GM21360 (cell line): ENCODE data around the gene CTNND2.
"Not testable (repeated sequence)": the region's sequence is repeated elsewhere in the genome, so short reads cannot be mapped to it uniquely, and the experiment has no call there.

Experiments
- ATAC-seq: cut with Tn5 transposase; IDR thresholded peaks from one replicate; pipeline ENCODE4 v1.9.1; 2021; ENCODE audit warnings: mild to moderate bottlenecking, moderate library complexity; ENCODE audit not compliant: unreplicated experiment

The CTNND2 gene

DNA sequence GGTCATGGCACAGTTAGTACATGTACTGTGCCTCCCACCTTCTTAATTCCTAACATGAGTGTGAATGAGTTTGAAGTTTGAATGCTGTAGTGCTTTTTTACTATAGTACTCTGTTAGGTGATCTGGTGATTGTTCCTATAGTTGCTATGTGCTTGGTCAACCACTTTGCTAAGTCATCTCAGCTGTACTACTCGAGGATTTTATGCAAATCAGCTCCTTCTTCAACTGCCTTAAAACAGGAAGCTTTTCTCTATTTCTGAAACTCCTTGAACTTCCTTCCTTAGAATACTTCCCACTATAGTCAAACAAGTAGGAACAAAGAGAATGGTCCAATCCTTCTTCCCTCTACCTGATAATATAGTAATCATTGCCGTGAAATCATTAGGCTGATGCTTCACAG is 219.6 kb downstream of the CTNND2 start:
- ATAC-seq: no peak

DNA sequence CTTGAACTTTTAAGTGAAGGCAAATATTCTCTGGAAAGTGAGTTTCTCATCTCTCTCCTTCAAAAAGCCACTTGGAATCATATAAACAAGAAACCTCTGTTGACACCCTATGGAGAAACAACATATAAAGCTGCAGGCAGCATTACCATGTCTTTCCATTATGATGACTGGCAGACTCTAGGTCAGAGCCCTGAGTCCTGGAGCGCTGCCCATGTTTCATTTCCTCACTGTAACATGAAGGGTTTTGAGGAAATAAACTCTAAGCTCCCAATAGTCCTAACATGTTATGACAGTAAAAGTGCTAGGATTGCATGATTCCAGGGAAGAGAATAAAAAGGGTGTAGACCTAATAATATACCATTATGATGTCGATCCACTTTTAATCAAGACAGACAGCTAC is 220.6 kb downstream of the CTNND2 start:
- ATAC-seq: no peak

DNA sequence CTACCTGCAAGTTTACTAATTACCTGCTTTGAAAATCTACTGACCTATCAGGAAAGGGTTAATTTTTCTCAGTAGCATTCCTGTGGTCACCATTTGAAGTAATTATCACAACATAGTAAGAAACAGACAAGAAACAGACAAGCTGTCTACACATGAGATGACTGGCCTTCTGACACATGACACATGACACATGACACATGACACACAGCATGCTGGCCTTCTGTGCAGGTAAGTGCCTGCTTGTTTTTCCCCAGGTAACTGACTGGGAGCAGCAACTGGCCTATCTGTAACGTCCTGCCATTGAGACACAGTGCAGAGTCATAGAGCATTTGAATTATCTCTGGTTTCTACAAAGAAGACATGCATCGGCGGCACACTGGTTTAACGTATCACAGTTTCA is 222.4 kb downstream of the CTNND2 start:
- no peak for ATAC-seq

DNA sequence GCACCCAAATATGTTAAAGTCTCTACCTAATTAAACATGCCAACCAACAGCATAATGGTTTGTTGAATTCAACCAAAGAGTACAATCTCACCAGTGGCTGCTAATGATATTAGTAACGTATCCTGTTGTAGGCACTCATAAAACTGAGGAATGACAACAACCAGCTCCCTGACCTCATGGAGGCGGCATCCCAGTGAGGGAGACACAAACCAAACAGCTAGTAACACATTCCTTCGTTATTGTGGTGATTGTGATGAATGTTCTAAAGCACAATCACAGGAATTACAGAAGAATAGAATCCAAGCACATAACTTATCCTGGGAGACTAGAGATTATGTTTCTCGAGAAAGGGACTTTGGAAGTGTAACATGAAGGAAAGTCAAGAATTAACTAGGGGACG is 224.6 kb downstream of the CTNND2 start:
- no peak for ATAC-seq

DNA sequence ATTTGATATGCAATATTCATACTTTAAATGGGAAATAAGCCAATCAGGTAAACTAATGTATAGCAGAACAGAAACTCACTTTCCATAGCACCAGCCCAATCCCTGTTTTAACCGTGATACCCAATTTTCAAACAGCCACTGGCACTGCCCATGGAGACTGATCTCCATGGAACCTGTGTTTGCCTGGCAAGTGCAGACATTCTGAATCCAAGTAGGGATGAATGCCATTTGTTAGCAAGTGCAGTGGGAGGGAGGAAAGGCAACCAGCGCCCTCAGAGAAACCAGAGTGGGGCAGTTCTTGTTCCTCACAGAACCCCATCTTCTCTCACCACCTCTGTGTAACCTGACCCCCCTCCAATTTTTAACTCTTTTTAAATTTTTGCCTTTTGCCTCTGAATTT is 229.1 kb downstream of the CTNND2 start:
- no peak for ATAC-seq

DNA sequence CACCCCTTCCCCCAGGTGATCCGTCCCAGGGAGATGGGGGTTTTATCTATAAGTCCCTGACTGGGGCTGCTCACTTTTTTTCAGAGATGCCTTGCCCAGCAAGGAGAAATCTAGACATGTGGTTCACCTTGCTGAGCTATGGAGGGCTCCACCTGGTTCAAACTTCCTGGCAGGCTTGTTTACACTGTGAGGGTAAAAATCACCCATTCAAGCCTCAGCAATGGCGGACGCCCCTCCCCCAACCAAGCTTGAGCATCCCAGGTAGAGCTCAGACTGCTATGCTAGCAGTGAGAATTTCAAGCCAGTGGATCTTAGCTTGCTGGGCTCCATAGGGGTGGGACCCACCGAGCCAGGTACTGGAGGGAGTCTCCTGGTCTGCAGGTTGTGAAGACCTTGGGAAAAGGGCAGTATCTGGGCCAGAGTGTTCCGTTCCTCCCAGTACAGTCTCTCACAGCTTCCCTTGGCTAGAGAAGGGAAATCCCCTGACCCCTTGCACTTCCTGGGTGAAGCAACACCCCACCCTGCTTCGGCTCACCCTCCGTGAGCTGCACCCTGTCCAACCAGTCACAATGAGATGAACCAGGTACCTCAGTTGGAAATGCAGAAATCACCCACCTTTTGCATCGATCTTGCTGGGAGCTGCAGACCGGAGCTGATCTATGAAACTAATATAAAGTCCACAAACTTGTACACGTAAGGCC is 231.7 kb downstream of the CTNND2 start:
- ATAC-seq: no peak

DNA sequence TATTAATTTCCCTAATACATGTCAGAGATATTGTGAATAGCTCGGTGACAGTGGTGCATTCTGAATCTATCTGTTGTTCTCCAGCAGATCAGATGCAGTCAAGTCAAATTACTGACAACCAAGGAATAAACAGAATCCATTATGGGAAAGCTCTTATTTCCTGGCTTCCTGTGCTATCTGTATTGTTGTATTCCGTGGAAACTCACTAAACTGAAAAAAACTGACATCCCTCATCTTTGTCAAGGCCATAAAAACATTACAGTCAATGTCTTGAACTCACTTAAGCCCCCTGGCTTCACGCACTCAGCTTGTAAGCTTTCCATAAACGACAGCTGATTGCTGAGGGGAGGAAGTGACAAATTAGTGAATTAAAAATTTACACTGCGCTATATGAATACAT is 245.9 kb downstream of the CTNND2 start:
- no peak for ATAC-seq

DNA sequence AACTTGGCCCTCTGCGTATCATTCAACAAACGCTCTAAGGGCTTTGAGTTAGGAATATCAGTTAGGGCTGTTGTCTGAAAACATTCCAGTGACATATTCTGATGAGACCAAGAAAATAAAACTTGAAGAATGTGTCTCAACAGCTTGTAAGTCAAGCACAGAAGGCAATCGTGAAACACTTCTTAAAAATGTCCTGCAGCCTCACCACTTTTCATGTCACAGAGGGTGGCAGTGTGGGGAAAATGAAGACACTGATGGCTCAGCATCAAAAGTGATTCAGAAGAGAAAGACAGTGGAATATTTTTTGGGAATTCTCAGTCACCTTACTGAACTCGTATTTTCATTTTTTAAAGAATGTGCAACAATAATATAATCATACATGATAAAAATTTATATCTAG is 247.3 kb downstream of the CTNND2 start:
- no peak for ATAC-seq

DNA sequence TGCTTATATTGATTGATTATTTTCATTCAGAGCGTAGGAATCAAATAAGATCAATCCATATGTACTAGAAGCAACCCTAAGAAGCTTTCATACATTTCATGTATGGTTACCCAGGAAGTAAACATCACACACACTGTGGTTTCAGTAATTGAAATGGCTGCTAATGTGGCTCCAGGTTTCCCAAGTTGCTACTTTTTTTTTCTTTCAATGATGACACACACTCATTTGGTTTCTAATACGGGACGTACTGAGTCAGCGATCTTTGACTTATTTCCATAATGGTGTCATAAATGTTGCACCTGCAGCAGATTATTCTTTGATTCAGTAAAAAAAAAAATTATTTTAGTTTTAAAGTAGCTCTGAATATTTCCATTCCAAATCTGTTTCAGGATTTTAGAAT is 248.6 kb downstream of the CTNND2 start:
- ATAC-seq: no peak

DNA sequence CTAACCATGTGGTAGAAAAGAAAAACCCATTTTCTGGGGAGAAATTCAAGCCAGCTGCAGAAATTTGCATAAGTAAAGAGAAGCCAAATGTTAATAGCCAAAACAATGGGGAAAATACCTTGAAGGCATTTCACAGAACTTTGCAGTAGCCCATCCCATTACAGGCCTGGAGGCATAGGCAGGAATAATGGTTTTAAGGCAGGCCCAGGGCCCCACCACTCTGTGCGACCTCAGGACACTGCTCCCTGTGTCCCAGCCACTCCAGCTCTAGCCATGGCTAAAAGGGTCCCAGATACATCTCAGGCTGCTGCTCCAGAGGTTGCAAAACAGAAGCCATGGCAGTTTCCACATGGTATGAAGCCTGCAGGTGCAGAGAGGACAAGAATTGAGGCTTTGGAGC is 253.3 kb downstream of the CTNND2 start:
- ATAC-seq: no peak

DNA sequence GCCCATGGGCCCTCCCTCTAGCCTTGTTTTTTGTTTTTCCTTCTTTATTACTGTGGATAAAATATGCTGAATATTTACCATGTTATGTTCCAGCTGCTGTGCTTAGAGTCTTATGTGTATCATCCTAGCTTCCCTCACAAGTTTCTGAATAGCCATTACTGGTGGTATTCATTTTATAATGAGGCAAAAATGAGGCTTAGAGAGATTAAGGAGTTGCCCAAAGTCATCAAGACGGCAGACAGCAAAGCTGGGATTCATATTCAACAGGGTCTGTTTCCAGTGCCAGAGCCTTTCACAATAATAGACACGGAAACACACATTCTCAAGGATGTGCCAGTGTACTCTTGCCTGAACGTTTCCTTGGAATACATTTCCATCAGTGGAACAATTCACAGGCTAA is 258.1 kb downstream of the CTNND2 start:
- ATAC-seq: no peak

DNA sequence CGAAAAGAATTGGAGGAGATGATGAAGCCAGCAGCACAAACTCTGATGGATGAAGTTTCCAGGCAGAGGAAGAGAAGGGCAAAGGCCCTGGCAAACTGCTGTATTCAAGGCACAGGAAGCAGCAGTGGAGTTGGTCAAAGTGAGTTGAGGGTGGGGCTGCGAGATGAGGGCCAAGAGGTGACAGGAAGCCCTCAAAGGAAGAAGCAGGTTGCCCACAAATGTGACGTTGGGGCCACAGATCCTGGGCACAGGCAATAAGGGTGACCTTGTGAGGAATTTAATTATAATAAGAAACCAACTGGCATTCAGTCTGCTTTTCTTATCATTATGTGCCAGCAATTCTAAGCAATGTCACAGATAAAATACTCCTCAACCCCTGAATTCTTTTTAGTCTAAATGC is 261.8 kb downstream of the CTNND2 start:
- ATAC-seq: no peak

DNA sequence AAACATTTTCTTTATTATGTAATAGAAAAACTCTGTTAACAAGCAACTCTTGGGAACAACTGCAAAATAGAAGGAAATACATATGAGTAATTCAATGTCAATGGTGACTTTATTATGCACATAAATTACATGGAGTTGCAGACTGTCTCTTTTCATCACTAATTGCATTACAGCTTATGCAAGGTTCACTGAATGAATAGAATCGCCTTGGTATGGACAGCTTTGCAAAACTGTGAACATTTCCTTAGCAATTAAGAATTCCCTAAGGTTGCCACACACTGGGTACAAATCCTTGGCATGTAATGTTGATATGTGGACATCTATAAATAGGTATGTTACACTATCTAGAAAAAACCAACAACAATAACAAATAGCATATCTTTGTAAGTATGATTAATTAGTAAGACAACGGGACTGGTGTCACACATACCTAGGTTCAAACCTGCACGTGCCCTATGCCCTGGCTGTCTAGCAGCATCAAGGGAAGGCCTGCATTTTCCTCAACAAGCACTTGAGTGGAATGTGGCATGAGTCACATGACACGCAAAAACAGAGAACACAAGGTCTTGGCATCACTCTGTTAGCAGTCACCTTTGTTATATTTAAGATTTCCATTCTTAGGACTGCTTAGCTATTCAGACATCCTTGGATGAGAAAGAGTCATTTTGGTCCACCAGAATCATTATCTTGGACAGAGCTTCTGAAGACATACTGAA is 263.9 kb downstream of the CTNND2 start:
- ATAC-seq: no peak

DNA sequence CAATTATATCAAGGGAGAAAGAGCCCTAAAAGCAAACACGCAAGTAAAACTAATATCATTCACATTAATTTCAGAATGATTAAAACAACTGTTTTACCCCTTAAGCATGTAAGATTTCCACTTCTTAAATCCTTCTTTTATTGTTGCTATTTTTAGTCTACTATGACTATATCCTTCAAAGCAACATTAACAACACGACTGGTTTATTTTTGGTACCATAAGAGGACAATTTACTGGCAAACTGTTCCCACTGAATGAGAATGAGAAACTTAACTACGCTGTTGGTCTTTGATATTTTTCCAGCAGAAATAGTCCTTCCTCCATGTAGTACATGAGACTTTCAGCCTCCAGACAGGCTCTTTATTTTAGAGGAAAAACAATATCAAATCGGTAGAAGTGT is 281.5 kb downstream of the CTNND2 start:
- ATAC-seq: no peak

DNA sequence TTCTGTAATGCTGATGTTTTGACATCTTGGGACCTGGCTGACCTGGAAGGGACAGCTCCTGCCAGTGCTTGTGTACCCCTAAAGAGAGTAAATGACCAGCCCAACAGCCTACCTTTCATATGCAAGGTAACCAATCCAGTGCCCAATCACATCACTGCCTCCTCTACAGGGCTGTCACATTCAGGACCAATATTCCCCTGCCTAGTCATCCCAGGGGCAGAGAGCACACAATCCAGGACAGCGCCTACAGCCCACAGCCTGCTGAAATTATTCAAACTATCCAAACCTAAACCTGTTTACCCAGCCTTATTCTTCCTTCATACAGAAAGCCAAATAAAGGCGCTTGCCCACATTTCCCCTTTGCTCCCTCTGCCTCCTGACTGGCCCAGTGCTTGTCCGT is 284.1 kb downstream of the CTNND2 start:
- ATAC-seq: no peak

DNA sequence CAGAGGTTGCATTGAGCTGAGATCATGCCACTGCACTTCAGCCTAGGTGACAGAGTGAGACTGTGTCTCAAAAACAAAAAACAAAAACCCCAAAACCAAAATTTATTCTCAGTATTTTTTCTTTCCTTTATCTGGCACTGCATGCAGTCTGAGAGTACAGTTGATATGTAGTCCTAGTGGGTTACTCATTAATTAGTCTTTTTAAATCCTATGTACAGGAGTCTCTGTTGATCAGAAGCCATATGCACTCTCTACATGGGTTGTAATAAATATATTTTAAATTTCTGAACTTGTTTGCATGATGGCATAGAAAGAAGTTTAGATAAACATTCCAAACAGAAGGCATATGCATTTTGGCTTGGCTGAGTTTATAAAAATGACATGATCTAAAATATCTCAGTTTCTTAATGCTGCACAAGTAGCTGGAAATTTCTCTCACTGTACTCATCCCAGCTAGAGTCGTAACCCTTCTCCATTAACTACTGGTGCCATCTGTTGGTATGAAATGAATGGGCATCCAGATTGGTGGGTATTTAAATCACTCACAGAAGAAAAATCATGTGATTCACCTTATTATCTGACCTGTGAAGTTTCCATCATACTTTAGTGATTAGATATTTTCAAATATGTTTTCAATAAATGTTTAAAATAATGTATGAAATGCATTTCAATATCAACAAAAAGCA is 284.8 kb downstream of the CTNND2 start:
- ATAC-seq: no peak

DNA sequence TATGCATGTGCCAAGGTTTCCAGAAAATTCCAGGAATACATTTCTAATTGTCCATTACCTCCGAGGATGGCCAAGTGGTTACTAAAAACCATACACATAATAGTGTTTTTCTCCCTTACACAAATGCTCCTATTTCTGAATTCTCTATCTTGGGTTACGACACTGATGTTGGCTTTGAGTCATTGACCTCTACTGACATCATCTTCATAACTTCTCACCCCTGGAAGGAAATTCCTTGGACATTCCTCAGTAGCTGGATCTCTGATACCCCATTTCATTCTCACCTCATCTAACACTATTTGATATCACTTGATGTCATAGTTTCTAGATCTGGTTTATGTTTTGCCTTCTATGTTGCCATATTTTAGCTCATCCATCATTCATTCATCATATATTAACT is 287.2 kb downstream of the CTNND2 start:
- no peak for ATAC-seq

DNA sequence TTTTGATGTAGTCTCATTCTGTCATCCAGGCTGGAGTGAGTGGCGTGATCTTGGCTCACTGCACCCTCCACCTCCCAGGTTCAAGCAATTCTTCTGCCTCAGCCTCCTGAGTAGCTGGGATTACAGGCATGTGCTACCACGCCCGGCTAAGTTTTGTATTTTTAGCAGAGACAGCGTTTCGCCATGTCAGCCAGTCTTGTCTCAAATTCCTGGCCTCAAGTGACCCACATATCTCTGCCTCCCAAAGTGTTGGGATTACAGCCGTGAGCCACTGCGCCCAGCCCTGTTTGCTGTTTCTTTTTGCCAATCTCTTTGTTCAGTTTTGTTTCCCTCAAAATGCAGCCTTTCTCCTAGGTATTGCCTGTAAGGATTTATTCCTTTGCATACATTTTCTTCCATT is 287.6 kb downstream of the CTNND2 start:
- not testable (repeated sequence) for ATAC-seq

DNA sequence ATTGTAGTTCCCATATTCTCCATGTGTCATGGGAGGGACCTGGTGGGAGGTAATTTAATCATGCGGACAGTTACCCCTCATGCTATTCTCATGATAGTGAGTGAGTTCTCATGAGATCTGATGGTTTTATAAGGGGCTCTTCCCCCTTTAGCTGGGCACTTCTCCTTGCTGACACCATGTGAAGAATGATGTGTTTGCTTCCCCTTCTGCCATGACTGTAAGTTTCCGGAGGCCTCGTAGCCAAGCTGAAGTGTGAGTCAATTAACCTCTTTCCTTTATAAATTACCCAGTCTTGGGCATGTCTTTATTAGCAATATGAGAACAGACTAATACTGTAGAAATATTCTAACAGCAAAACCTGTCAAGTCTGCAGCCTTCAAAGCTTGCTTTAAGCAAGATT is 293.2 kb downstream of the CTNND2 start:
- no peak for ATAC-seq

DNA sequence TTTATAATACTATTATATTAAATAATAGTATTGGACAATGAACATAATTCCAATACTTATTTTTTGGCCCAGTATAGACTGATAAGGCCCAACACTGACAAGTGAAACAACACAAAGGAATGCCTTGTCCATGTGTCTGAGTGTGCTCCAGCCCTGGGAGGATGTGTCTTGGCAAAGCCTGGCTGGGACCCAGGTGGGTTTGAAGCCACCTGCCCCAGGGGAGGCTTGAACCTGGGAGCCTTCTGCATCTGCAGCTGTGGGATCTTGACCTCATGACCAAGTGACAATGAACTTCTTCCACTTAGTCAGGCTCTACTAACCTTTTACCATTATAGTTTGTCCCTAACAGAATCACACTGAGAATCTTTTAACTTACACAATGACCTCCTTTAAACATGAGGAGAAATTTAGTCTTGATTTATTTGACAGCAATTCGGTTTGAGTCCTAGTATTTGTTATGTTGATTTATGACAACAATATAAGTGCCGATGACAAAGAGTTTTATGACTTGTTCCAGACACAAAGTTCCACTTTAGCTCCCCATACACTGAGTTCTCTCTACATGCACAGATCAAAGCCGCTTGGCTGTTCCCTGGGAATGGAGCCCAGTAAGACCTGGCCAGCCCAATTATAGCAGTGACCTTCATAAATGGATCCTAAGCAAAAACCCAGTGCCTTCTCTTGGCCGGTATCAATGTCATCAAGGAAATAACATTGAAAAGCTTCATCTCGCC is 294.5 kb downstream of the CTNND2 start:
- no peak for ATAC-seq

DNA sequence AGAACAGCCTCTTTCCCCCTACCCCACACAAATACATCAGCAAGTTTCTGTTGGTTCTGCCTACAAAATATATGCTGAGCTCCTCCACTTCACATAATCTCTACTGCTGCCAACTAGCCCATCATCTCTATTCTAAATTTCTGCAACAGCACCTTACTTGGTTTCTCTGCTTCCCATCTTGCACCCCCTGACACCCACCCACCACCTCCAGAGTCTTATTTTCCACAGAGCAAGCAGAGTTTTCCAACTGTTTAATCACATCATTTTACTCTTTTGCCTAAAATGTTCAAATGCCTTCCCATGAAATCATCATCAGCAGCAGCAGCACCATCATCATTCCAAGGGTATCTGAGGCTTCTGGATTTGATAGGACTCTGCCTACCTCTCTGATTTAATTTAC is 295.7 kb downstream of the CTNND2 start:
- no peak for ATAC-seq
